ENCODE results near the gene LSM4.
"Not testable (repeated sequence)": the region's sequence is repeated elsewhere in the genome, so short reads cannot be mapped to it uniquely, and the experiment has no call there.

GRCh38 chr19:18348818-18349339 lies 26.0 kb upstream of the LSM4 start:
- TF ChIP-seq CTCF, POLR2A (IDR thresholded peaks at IDR 0.05): not testable (repeated sequence)

All from right lobe of liver (tissue), 4 donors.